Thyroid gland (tissue), 4 donors: ENCODE results near the gene LYRM1. TPM values are rescaled to one million over a fixed set of nuclear protein-coding genes. Genes with fewer than 3 reads are reported as not detected.
"Not testable (repeated sequence)": the region's sequence is repeated elsewhere in the genome, so short reads cannot be mapped to it uniquely, and the experiment has no call there.

Source experiments
- DNase-seq, 2 donors: peaks; one replicate each; pipeline ENCODE4 v3.0.0-alpha.2; 2019
- H3K27ac ChIP-seq, 3 donors: fragments of 200-600 bp; sonication (generic); 1 replicate in 2 of 3; 2 replicates in 1 of 3; pipeline ENCODE4 v1.5.1; 2016 to 2019; ENCODE audit warnings: mild to moderate bottlenecking in 1 of 3, moderate library complexity in 1 of 3
- H3K27me3 ChIP-seq: fragments of 200-600 bp; sonication (generic); one replicate; pipeline ENCODE4 v1.5.1; 2019
- H3K36me3 ChIP-seq, 2 donors: fragments of 200-600 bp; sonication (generic); one replicate each; pipeline ENCODE4 v1.5.1; 2016 to 2019
- H3K4me1 ChIP-seq, 2 donors: fragments of 200-600 bp; sonication (generic); one replicate each; pipeline ENCODE4 v1.5.1; 2017 to 2019
- H3K4me3 ChIP-seq, 3 donors: fragments of 200-600 bp; sonication (generic); replicated peaks in 1 of 3; 1 replicate in 2 of 3; 2 replicates in 1 of 3; pipeline ENCODE4 v1.5.1; 2016; ENCODE audit warnings: mild to moderate bottlenecking in 1 of 3
- H3K9me3 ChIP-seq: fragments of 200-600 bp; sonication (generic); one replicate; pipeline ENCODE4 v1.5.1; 2017
- CTCF ChIP-seq, 6 experiments: fragments of 200-600 bp in 3 of 6; fragments of 450-650 bp in 3 of 6; sonication (generic) in 3 of 6; IDR thresholded peaks; one replicate each; pipeline ENCODE4 v1.5.1; 2016 to 2019; ENCODE audit warnings: antibody characterized with exemption in 6 of 6, mild to moderate bottlenecking in 2 of 6, inconsistent platforms in 1 of 6, moderate library complexity in 1 of 6
- POLR2A ChIP-seq, 2 donors: fragments of 450-650 bp; IDR thresholded peaks; one replicate each; pipeline ENCODE4 v1.6.1; 2017; ENCODE audit warnings: antibody characterized with exemption in 2 of 2, mild to moderate bottlenecking in 2 of 2, moderate library complexity in 1 of 2
- WGBS, 2 donors: methylation state at CpG; one replicate each; pipeline ENCODE4 v1.1.5; 2017; 5-methylcytosine and 5-hydroxymethylcytosine counted together
- intact Hi-C: fragments of 100-400 bp; cut with DNase I; formaldehyde crosslinking; loops from one replicate; pipeline ENCODE4 v1.15.1; 2023
- total RNA-seq, 4 donors: library from RNA; depleted of rRNA; stranded (reverse); fragments of >200 nt; gene quantifications; one replicate each; pipeline ENCODE4 v1.2.3, GENCODE V29; 2016

The LYRM1 gene
- total RNA-seq, 4 donors from 2014 or later = 32.8 to 43.7 (median 41.0) TPM

- Histone ChIP-seq H3K27me3 (no peaks in the 10 kb centered on the region), H3K27ac (no peak overlapping the region), H3K9me3 (no peaks in the 10 kb centered on the region), H3K4me1 (no peaks in the 10 kb centered on the region), H3K36me3 (no peaks in the 10 kb centered on the region), H3K4me3 (no peak overlapping the region)
- intact Hi-C loops = no loop called here
- no peak for TF ChIP-seq CTCF (IDR thresholded peaks at IDR 0.05)
- TF ChIP-seq POLR2A (IDR thresholded peaks at IDR 0.05) = no peak
- no peak for DNase-seq
- 69 to 76% methylated on average over 5 of the region's 5 CpGs for WGBS, 2 donors
Measured at GRCh38 chr16:20969386-20969785, 68.8 kb downstream of the LYRM1 start.

DNA sequence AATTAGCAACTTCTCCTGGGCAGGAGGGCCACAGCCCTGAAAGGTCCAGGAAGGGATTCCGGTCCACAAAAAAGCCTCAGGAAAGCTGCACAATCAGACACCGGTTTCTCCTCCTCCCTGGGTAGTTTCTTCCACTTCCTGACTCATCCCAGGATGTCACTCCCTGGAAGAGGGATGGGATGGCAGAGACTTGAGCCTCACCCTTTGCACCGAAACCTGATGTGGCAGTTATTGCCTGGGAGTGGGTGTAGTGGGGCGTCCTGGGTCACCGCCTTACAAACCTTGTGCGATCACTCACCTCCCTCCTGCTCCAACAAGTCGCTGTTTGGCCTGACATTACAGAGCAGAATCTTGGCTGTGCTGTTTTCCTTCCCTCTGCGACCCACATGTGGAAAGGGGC lies 70.8 kb downstream of the LYRM1 start:
- 72 to 92% methylated on average over 7 to 8 of the region's 8 CpGs for WGBS, 2 donors
- no peak overlapping the region for H3K4me3 ChIP-seq
- H3K9me3 ChIP-seq = no peaks in the 10 kb centered on the region
- no peaks in the 10 kb centered on the region for H3K27me3 ChIP-seq
- no peak for TF ChIP-seq CTCF (IDR thresholded peaks at IDR 0.05)
- TF ChIP-seq POLR2A (IDR thresholded peaks at IDR 0.05) = no peak
- no peaks in the 10 kb centered on the region for H3K4me1 ChIP-seq
- intact Hi-C loops = no loop called here
- H3K27ac ChIP-seq = no peak overlapping the region
- no peaks in the 10 kb centered on the region for H3K36me3 ChIP-seq
- DNase-seq = no peak

DNA sequence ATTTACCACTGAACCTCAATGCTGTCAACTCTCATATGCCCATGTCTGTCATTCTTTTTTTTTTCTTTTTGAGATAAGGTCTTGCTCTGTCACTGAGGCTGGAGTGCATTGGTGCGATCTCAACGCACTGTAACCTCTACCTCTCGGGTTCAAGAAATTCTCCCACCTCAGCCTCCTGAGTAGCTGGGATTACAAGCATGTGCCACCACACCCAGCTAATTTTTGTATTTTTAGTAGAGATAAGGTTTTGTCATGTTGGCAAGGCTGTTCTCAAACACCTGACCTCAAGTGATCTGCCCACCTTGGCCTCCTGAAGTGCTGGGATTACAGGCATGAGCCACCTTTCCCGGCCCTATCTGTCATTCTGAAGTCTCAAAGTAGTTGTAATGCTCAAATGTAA lies 72.6 kb downstream of the LYRM1 start:
- H3K4me1 ChIP-seq, H3K36me3 ChIP-seq, intact Hi-C loops, DNase-seq, H3K27me3 ChIP-seq, H3K27ac ChIP-seq, H3K4me3 ChIP-seq, H3K9me3 ChIP-seq: not testable (repeated sequence)
- 90 to 95% methylated on average over 4 of the region's 4 CpGs for WGBS, 2 donors

Other genes starting within 250 kb of the LYRM1 start
- 1 to 10 TPM in 3 of 4 donors, not detected in 1; 1.2 to 2.3 (median 1.3) TPM for gene ACSM1, start 203.1 kb upstream of the LYRM1 start, total RNA-seq
- 100 to 1,000 TPM in 1 of 4 donors, 10 to 100 TPM in 3; 76.7 to 107 (median 82.1) TPM for gene THUMPD1, start 159.0 kb upstream of the LYRM1 start, total RNA-seq
- gene ACSM3, start 136.8 kb upstream of the LYRM1 start, total RNA-seq = 1 to 10 TPM in 3 of 4 donors, not detected in 1; 1.2 to 1.7 (median 1.6) TPM
- gene ERI2, start 94.3 kb upstream of the LYRM1 start, total RNA-seq = 10 to 100 TPM; 22.2 to 31.4 (median 25.3) TPM
- gene REXO5, start 94.2 kb upstream of the LYRM1 start, total RNA-seq = 1 to 10 TPM in 3 of 4 donors, under 1 TPM in 1; 0.78 to 3.6 (median 1.8) TPM
- 10 to 100 TPM; 10.3 to 13.7 (median 11.8) TPM for gene DCUN1D3, start 413 bp upstream of the LYRM1 start, total RNA-seq